Measurements from ENCODE around the gene MSMP. TPM values are rescaled to one million over a fixed set of nuclear protein-coding genes. Genes with fewer than 3 reads are reported as not detected.

Gene MSMP
- total RNA-seq, 2 experiments from 2014 or later: not detected

DNA sequence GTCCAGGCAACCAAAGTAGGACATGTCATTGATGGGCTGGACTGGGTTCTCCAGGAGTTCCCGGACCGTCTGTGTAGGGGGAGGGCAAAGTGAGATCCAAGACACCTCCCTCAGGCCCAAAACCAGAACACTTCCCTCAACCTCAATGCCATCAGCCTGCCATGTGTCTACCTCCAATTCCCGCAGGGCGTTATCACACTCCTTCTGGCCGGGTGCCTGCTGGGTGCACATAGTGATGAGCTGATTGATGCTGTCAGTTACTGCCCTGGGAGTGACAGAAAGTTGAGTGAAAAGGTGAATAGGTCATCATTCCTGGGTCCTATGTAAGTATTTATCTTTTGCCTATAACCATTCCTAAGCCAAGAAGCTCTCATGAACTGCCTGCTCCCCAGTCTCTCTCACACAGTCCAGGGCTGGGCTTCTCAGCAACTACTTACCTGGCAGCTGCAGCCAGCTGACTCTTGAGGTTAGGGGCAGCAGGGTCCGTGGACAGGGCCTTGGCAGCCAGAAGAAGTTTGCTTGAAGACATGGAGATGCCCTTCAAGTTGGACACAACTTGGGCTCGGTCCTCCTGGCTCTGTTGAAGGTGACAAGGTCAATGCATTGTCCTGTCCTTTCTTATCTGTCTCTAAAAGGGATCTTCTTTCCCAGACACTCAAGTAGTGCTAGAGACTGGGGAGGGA is 43.1 kb downstream of the MSMP start:
- CTCF ChIA-PET: interaction anchor here (0.7 to 5.7 kb wide), 2 partner anchors 14 to 19 kb away, joined by 3 to 41 read pairs; no protein-coding TSS in a partner anchor
- no peak for ATAC-seq
- Mint-ChIP-seq H3K36me3 (peaks cover 73% of the 10 kb centered on the region), H3K4me3 (no peak overlapping the region), H3K27me3 (no peaks in the 10 kb centered on the region), H3K4me1 (no peaks in the 10 kb centered on the region), H3K9me3 (ENCODE audit: low read depth) (no peaks in the 10 kb centered on the region), H3K27ac (no peak overlapping the region)
- no peak for DNase-seq

DNA sequence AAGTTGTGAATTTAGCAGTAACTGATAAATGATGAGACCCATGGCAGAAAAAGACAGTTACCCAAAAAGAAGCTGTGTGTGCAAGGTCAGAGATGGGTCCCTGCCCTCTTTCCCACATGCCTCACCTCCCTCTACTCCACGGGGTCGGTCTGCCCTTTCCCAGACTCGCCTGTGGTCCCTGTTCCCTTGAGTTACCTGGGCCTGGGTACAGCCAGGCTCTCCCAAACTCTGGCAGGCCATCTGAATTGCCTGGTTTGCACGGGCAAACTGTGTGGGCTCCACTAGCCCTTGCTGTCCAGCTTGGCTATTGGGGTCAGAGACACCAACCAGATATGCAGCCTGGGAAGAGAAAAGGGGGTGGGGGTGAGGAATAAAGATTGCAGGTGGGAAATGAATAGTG is 45.9 kb downstream of the MSMP start:
- no peak for ATAC-seq
- Mint-ChIP-seq H3K9me3 (ENCODE audit: low read depth) (no peaks in the 10 kb centered on the region), H3K36me3 (peaks cover 72% of the 10 kb centered on the region), H3K27ac (no peak overlapping the region), H3K27me3 (no peaks in the 10 kb centered on the region), H3K4me3 (no peak overlapping the region), H3K4me1 (no peaks in the 10 kb centered on the region)
- CTCF ChIA-PET: interaction anchor here (0.6 to 6.4 kb wide), 3 partner anchors 12 to 89 kb away, joined by 3 to 45 read pairs (median 5); no protein-coding TSS in a partner anchor
- no peak for DNase-seq

DNA sequence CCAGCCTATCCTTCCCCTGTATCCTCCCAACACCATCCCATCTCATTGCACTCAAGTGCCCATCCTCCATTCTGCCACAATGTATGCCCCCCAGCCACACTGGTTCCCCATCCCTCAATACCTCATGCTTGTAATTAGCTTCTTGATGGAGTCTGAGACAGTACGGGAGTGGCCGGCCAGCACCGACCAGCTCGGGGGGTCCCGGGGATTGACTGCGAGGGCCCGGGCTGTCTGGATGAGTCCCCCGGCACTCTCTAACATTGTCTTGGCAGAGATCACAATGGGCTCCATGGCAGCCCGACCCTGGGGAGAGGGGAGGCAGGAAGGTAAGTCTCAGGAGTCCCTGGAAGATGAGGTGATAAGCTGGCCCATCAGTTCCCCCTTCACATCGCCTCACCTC is 47.1 kb downstream of the MSMP start:
- no peaks in the 10 kb centered on the region for H3K9me3 Mint-ChIP-seq (ENCODE audit: low read depth)
- ATAC-seq (no peak), DNase-seq (no peak)
- CTCF ChIA-PET: interaction anchor here (6.4 kb wide), 1 partner anchor 11 kb away, joined by 45 read pairs; no protein-coding TSS in a partner anchor
- no peaks in the 10 kb centered on the region for H3K4me1 Mint-ChIP-seq
- H3K36me3 Mint-ChIP-seq: peaks cover 71% of the 10 kb centered on the region
- no peaks in the 10 kb centered on the region for H3K27me3 Mint-ChIP-seq
- no peak overlapping the region for H3K4me3 Mint-ChIP-seq
- H3K27ac Mint-ChIP-seq: no peak overlapping the region

DNA sequence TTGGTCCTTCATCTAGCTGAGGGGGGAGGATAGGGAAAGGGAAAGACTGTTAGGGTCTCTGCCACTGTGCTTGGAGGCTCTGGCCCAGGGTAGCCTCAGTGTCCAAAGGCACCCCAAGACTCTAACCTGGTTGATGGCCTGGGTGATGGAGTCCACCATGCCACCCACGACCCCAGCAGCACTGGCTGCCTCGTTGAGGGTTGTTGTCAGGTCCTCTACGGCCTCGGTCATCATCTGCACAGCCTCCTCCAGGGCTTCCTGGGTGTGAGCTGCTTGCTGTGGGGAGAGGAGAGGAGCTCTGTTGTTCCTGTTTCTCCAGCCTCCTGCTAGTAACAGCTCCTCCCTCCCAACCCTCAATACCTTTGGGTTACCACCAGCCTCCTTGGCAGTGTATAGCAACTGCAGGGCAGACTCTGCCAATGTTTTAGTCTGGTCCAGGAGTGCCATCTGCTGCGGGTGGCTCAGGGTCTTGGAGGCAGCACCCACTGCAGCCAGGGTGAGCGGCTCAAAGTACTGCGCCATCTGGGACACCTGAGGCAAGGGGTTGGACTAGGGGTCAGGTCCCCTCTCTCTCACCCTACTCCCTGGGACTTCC is 48.1 kb downstream of the MSMP start:
- no peaks in the 10 kb centered on the region for H3K4me1 Mint-ChIP-seq
- no peak overlapping the region for H3K27ac Mint-ChIP-seq
- H3K27me3 Mint-ChIP-seq: no peaks in the 10 kb centered on the region
- DNase-seq: no peak
- ATAC-seq: no peak
- H3K4me3 Mint-ChIP-seq: no peak overlapping the region
- CTCF ChIA-PET: interaction anchor here (1.6 to 6.4 kb wide), 2 partner anchors 10 to 15 kb away, joined by 3 to 45 read pairs; no protein-coding TSS in a partner anchor
- peaks cover 65% of the 10 kb centered on the region for H3K36me3 Mint-ChIP-seq
- H3K9me3 Mint-ChIP-seq (ENCODE audit: low read depth): no peaks in the 10 kb centered on the region

DNA sequence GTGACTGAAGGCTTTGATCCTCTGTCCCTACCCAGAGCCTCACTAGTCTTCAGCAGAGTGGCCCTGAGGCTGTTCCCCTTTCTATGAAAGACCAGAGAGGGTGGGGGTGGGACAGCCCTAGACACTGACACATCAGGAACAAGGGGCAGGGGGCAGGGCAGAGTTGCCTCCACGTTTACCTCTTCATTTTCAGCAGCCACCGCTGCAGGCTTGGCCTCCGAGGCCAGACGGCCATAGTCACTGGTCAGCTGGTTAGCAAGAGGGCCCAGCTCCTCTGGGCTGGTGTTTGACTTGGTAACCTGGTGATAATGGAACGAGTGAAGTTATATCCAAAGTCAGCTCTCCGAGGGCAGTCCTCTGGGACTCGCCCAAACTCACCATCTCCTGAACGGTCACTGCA is 48.7 kb downstream of the MSMP start:
- CTCF ChIA-PET: interaction anchor here (1.6 to 6.4 kb wide), 2 partner anchors 9 to 16 kb away, joined by 3 to 45 read pairs; no protein-coding TSS in a partner anchor
- H3K9me3 Mint-ChIP-seq (ENCODE audit: low read depth): no peaks in the 10 kb centered on the region
- peaks cover 59% of the 10 kb centered on the region for H3K36me3 Mint-ChIP-seq
- no peaks in the 10 kb centered on the region for H3K27me3 Mint-ChIP-seq
- no peak for ATAC-seq
- no peaks in the 10 kb centered on the region for H3K4me1 Mint-ChIP-seq
- no peak for DNase-seq
- no peak overlapping the region for H3K4me3 Mint-ChIP-seq
- H3K27ac Mint-ChIP-seq: no peak overlapping the region

DNA sequence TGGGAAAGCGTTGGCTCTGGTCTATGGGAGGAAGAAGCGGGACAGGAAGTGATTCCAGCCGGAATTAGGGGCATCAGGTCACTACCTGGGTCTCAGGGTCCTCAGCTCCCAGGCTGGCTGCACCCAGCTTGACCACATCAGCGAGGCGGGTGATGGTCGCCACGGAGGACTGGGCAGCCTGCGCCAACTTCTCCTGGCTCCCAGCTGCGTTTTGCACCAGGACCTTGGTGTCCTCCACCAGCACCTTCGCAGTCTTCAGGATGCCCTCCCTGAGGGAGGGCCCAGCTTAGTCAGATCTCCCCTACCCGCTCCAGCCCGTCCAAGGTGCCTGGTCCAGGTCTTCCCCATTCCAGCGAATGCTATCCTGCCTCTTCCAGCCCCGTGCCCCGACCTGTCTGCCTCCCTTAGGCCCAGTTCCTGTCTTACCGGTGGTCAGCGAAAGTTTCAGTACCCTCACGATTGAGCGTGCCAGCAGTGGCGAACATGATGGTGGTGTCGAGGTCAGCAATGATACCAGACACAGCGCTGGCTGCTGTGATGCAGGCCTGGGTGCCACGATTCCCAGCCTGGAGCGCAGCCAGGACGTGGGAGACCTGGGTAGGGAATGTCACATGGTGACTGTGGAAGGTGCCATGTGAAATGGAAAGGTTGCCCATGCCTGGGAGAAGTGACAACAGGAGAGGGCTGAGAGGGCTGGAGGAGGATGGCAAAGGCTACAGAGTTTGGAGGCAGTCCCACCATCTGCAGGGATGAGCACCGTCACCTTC is 50.0 kb downstream of the MSMP start:
- ATAC-seq: no peak
- CTCF ChIA-PET: interaction anchor here (6.4 kb wide), 1 partner anchor 8 kb away, joined by 45 read pairs; no protein-coding TSS in a partner anchor
- Mint-ChIP-seq H3K9me3 (ENCODE audit: low read depth) (no peaks in the 10 kb centered on the region), H3K4me3 (no peak overlapping the region), H3K27ac (no peak overlapping the region), H3K27me3 (no peaks in the 10 kb centered on the region), H3K36me3 (peaks cover 53% of the 10 kb centered on the region), H3K4me1 (no peaks in the 10 kb centered on the region)
- no peak for DNase-seq

Small RNA genes within 50 kb of the gene (microRNA-seq; reads per million reads assigned to microRNA genes)
- gene MIR6852 (3.0 reads per million), gene MIR6853 (1.3 reads per million)

Other genes starting within 250 kb of the MSMP start
- gene TESK1, start 149.0 kb downstream of the MSMP start, total RNA-seq: 10 to 100 TPM; 27.9 to 37.1 TPM
- 10 to 100 TPM; 11.4 to 11.9 TPM for gene CD72, start 135.9 kb downstream of the MSMP start, total RNA-seq
- gene SIT1, start 103.3 kb downstream of the MSMP start, total RNA-seq: 100 to 1,000 TPM; 144 to 155 TPM
- gene RMRP, start 96.3 kb downstream of the MSMP start, total RNA-seq: over 10,000 TPM in 1 of 2 experiments, 1,000 to 10,000 TPM in 1; 6,751 to 13,083 TPM
- 10 to 100 TPM; 28.7 to 29.4 TPM for gene CCDC107, start 96.0 kb downstream of the MSMP start, total RNA-seq
- 10 to 100 TPM; 14.5 to 21.1 TPM for gene ARHGEF39, start 89.1 kb downstream of the MSMP start, total RNA-seq
- gene CA9, start 80.3 kb downstream of the MSMP start, total RNA-seq: under 1 TPM; 0.21 to 0.85 TPM
- gene TPM2, start 64.4 kb downstream of the MSMP start, total RNA-seq: 10 to 100 TPM in 1 of 2 experiments, 1 to 10 TPM in 1; 6.1 to 12.1 TPM
- gene TLN1, start 22.1 kb downstream of the MSMP start, total RNA-seq: 100 to 1,000 TPM; 372 to 374 TPM
- 10 to 100 TPM; 20.5 to 24.7 TPM for gene CREB3, start 21.6 kb downstream of the MSMP start, total RNA-seq
- 10 to 100 TPM; 57.7 to 58.8 TPM for gene GBA2, start 5.0 kb downstream of the MSMP start, total RNA-seq
- 10 to 100 TPM; 21.0 to 23.6 TPM for gene RGP1, start 5.0 kb downstream of the MSMP start, total RNA-seq
- 10 to 100 TPM; 12.4 to 13.4 TPM for gene NPR2, start 37.3 kb upstream of the MSMP start, total RNA-seq
- gene SPAG8, start 58.0 kb upstream of the MSMP start, total RNA-seq: 1 to 10 TPM; 1.2 to 1.4 TPM
- 10 to 100 TPM; 68.9 to 73.5 TPM for gene HINT2, start 60.8 kb upstream of the MSMP start, total RNA-seq
- gene FAM221B, start 74.5 kb upstream of the MSMP start, total RNA-seq: not detected
- gene TMEM8B, start 75.0 kb upstream of the MSMP start, total RNA-seq: 1 to 10 TPM; 1.2 to 3.5 TPM
- gene OR13J1, start 116.1 kb upstream of the MSMP start, total RNA-seq: not detected
- gene HRCT1, start 151.9 kb upstream of the MSMP start, total RNA-seq: not detected
- gene SPAAR, start 155.2 kb upstream of the MSMP start, total RNA-seq: not detected
- not detected for gene OR2S2, start 203.9 kb upstream of the MSMP start, total RNA-seq

Data from activated CD8-positive, alpha-beta memory T cell treated with anti-CD3 and anti-CD28 coated beads, Interleukin-2, amount 10 ng/mL, durations not matched to agents 7 days and 5 days (primary cell).